ENCODE measurements around the gene ADAMTS9.

The ADAMTS9 gene

DNA sequence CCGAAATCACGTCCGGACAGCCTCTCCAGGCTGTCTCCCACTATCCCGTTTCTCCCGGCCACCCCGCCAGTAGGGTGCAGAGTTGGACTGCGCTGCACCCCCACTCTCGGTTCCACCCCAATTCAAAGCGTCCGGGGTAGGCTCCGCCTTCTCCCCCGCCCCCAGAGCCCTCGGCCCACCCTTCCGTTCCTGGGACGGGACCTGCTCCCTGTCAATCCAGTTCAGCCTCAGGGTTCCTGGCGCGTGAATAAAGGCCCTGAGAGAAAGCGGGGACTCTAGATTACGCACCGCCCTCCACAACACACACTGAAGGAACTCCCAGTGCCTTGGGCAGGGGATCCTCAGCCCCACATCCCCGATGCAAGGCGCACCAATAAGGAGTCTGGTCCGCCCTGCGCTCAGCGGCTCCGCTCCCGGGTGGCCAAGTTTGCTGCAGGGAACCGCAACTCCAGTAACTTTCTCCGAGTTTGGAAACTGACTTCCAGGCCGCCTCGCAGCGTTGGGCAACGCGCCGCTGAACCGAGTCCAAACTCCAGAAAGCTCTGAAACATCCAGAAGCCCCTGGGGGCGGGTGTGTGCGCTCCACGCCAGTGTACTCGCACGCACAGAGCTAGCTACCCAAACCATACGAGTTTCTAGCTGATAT lies 1.9 kb downstream of the ADAMTS9 start:
- DNase-seq: no peak

GRCh38 chr3:64685331-64685799 lies 2.4 kb downstream of the ADAMTS9 start:
- DNase-seq: no peak

DNA sequence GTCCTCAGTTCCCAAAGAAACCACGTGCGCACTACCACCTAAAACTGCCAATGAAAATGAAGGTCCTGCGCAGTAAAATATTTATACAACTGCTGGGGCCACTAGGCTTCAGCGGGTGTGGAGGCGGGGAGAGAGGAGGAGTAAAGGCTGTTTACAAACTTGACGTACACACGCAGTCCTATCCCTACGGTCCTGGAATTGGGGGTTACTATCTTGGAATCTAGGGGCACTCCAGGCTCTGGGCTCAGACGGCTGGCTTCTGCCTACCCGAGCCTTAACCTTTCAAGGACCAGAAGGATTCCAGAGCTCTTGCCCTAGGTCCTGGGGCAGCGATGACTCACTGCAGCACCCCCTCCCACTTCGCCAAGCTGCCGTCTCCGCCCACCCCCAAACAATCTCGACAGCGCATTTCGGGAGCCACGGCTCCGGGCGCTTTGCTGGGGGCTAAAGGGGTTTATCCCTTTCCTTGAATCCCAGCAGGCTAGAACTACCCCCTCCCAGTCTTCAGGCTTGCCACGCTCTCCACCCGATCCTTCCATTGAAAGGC lies 3.0 kb downstream of the ADAMTS9 start:
- no peak for DNase-seq

GRCh38 chr3:64681827-64682226 lies 6.0 kb downstream of the ADAMTS9 start:
- DNase-seq: no peak

- DNase-seq: no peak
Observed at GRCh38 chr3:64681015-64681414, 6.8 kb downstream of the ADAMTS9 start.

GRCh38 chr3:64680334-64680733 lies 7.5 kb downstream of the ADAMTS9 start:
- no peak for DNase-seq

GRCh38 chr3:64677961-64678716 lies 9.7 kb downstream of the ADAMTS9 start:
- DNase-seq: no peak

- DNase-seq: no peak
Observed at GRCh38 chr3:64676831-64677230, 11.0 kb downstream of the ADAMTS9 start.

DNA sequence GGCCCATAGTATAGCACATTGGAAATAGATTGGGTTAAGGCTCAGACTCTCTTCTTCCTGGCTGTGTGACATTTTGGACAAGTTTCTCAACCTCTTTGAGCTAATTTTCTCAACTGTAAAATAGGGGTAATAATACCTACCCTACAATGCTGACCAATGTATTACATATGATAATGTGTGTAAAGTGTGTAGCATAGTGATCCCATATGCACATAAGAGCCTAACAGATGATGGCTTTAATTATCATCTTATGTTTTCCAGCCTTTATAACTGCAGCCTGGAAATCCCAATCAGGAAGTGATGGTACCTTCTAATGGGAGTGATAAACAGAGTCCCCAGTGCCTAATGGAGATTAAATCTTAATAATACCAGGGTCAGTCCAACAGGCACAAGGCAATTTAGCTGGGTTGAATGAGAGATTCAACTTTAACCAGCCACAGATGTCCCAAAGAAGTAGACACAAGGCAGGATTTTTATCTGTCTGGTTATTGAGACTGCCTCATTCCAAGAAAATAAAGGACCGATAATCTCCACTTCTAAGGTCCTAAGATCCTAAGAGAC lies 12.0 kb downstream of the ADAMTS9 start:
- DNase-seq: no peak

DNA sequence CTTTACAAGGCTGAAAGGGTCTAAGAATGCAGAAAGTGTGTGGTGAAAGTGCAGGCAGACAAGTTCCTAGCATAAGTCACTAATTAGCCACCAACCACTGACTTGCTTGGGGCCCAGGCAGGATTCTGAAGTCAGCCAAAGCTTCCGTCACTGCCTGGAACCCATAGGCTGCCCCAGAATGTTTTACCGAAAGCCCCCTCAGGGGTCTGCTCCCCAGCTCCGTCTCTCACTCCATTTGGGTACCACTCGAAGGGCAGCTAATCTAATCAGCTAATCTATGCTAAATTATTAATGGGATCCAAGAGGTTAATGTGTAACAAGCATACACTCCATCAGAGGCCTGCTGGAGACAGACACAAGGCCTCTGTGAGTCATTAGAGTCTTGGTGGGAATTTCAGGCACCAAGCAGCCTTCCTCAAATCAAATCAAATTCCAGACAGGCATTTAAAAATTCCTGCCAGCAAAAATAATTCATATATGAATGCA lies 13.2 kb downstream of the ADAMTS9 start:
- no peak for DNase-seq

DNA sequence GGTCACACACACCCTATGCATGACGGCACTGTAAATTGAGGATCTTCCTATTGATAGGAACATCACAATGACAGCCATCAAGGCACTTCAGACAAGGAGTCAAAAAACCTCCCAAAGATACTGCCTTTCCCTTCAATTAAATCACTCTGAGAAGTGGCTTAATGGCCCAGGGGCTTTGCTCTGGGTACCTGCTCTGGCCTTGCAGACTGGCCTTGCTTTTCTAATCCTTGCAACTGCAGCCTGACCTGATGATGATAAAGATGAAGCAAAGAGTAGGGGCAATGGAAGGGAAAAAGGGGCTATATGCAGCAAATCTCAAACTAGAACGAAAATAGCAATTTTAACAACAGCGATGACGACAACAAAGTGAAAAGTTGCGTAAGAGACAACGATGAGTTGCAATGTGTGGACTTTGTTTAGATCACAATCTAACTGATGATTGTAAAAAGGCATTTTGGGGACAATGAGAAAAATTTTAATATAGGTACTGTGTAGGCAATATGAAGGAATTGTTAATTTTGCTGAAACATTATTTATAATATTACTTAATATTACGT lies 14.6 kb downstream of the ADAMTS9 start:
- no peak for DNase-seq

DNA sequence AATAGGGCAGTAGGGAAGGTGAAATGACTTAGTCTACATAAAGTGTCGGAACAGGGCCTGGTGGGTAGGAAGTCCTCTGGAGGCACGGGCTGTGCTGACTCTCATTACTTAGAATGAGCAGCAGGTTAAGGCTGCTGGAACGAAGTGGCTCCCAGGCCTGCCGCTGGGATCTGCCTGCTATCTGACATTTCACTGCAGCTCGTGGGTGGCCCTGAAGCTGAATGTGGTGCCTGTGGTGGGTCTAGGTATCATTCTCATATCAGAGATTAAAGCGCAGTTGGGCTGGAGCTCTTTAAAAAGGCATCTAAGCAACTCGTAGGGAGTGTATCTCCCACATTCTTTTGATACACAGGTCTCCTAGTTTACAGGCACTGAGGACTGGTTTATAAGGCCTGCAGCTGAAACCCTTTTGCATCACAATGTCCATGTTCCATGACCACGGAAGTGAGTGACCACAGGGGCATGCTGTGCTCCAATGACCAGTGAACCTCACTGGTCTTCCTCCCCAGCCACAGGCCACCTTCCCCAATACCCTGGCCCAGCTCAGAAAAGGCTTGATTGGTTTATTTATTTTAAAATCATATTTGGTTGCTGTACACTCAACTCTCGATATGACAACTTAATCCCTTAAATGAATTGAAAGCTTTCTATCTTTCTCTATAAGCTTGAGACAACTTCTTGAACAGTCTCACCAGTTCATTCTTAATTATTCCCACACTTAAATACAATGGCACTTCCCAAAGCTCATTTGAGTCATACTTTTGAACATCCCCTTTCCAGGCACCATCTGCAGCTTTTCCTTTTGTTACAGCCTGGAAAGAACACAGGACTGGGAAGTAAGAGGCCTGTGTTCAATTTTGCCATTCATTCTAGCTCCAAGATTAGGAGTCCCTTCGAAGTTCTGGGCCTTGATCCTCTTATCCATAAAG lies 19.0 kb downstream of the ADAMTS9 start:
- DNase-seq: no peak

DNA sequence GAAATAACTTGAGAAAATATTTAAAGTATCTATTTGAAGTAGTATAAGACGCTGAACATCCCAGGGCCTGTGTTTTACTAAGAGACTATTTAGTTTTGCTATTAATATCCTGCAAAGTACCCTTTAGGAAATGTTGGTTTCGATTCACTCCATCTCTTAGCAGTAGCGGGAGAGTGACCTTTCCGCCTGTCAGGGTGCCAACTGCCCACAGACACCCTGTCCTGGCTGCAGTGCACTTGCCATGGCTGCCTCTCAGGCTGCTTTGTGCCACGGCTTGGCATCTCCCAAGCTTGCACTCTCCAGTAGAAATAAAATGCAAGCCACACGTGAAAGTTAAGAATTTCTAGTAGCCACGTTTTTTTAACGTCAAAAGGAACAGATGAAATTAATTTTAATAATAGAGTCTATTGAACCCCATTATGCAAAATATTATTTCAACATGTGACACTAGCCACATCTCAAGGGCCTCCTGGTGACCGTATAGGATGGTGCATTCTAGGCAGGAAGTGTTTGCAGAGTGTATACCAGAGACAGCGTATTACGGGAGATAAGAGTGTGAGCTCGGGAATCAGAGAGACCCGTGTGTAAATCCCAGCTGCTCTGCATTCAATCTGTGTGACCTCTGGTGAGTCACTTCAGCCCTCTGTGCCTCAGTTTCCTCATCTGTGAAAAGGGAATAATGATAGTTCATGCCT lies 19.8 kb downstream of the ADAMTS9 start:
- DNase-seq: no peak

DNA sequence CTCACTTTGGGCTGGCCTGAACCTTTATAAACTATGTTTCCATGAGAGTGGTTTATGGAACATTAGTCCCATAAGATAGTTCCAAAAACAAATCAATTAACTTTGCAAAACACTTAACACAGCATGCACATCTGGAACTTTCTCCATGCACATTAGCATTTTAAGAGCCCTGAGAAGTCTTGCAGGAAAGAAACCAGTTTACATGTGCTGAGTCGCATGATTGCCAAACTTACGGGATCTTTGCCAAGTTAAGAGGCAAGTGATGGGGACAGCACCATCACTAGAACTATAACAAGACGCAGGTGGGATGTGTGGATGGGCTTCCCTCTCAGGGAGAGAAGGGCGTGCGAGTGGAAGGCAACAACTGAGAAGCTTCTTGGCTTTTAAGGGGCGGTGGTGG lies 20.7 kb downstream of the ADAMTS9 start:
- no peak for DNase-seq

- DNase-seq: no peak
Observed at GRCh38 chr3:64666171-64666588, 21.6 kb downstream of the ADAMTS9 start.

DNA sequence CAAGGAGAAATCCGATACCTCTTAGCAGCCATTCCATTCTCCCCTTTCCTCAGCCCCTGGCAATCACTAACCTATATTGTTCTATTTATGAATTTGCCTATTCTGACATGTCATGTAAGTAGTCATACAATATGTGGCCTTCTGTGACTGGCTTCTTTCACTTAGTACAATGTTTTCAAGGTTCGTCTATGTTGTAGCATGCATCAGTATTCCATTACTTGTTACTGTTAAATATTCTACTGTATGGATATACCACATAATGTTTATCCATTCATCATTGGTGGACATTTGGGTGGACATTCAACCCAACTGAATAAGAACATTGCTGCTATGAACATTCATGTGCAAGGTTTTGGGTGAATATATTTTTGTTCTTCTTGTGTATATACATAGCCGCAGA lies 23.4 kb downstream of the ADAMTS9 start:
- no peak for DNase-seq

DNA sequence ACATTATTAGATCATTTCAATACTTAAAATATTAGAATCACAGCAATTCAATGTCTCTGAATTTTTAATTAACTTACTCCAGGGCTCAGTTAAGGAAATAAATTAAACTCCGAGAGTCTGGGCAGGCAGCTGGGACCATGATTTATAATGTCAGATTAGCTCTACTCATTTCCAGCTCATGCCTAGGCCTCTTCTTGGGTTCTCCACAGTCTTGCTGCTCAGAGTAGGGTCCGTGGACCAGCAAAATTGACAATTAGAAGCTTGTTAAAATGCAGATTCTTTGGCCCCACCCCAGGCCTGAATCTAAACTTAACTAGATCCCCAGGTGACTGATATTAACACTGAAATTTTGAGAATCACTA lies 28.2 kb downstream of the ADAMTS9 start:
- DNase-seq: no peak

DNA sequence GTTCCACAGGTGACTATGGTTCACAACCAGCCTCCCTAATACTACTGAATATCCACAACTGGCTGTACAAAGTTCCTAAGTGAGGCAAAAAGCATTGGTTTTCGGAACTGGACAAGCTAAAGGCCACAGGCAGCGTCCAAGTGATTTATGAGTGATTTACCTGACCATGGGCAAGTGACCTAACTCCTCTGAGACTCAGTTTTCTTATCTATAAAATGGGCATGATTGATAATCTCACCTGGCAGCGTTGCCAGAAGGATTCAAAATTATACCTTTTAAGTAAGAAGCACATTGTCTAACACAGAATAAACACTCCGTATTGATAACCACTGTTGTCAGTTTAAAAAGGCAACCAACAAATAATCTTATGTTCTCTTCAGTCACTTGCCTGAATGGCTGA lies 29.8 kb downstream of the ADAMTS9 start:
- no peak for DNase-seq

DNA sequence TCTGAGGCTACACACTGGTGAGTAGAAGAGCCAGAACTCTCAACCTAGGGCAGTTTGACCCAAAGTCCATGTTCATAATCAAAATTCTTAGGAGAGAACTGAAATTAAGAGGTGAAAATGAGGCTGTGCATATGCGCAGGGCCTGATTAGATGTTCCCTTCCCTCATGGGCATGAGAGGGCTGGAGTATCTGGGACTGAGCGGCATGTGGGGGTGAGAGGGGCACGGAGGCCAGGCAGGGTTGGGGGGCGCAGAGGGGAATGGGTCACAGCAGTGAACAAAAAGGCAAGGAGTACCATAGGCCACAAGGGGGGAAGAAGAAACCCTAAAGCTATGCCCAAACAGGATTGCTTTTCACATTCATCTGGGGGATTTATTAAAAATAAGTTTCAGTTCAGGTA lies 31.3 kb downstream of the ADAMTS9 start:
- no peak for DNase-seq

- DNase-seq: no peak
Observed at GRCh38 chr3:64655160-64655559, 32.6 kb downstream of the ADAMTS9 start.

DNA sequence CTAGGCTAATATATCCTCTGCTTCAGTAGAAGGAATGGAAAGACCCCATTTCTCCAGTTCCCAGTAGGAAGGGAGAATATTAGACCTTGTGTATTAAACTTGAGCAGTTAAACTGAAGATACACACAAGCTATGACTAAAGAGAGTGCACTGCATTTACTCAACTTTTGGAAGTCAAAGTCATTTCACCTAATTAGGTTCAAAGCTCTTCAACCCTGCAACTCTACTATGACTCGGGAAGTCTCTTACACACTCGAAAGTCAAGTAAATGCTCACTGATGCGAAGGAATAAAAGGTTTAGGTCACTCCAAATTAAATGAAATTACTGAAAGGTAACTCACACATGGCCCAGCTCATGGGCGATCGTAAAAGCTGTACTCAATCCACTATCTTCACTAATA lies 33.8 kb downstream of the ADAMTS9 start:
- DNase-seq: no peak

- DNase-seq: no peak
Observed at GRCh38 chr3:64653101-64653500, 34.7 kb downstream of the ADAMTS9 start.

All from NCI-H146 (cell line).